Left renal cortex interstitium (tissue), 4 donors: Measurements from ENCODE around the gene EVI5L. TPM values are rescaled to one million over a fixed set of nuclear protein-coding genes. Genes with fewer than 3 reads are reported as not detected.

Source experiments
- DNase-seq, 4 donors: peaks; one replicate each; pipeline ENCODE4 v3.0.0-alpha.2; 2013; ENCODE audit warnings: low read depth in 4 of 4, low spot score in 2 of 4, missing footprints in 1 of 4
- polyA plus RNA-seq, 4 donors: library from polyadenylated mRNA; unstranded; fragments of 120-200 nt; gene quantifications; one replicate each; pipeline ENCODE4 v1.2.1, GENCODE V29; 2013; ENCODE audit not compliant: insufficient read length in 4 of 4

Gene EVI5L
- polyA plus RNA-seq, 4 donors: 15.1 to 19.9 (median 18.5) TPM

GRCh38 chr19:7908742-7909461, 78.9 kb downstream of the EVI5L start:
- DNase-seq: no peak

- no peak for DNase-seq
Measured at GRCh38 chr19:7909471-7910067, 79.6 kb downstream of the EVI5L start.

GRCh38 chr19:7910321-7911161, 80.5 kb downstream of the EVI5L start:
- DNase-seq: no peak

DNA sequence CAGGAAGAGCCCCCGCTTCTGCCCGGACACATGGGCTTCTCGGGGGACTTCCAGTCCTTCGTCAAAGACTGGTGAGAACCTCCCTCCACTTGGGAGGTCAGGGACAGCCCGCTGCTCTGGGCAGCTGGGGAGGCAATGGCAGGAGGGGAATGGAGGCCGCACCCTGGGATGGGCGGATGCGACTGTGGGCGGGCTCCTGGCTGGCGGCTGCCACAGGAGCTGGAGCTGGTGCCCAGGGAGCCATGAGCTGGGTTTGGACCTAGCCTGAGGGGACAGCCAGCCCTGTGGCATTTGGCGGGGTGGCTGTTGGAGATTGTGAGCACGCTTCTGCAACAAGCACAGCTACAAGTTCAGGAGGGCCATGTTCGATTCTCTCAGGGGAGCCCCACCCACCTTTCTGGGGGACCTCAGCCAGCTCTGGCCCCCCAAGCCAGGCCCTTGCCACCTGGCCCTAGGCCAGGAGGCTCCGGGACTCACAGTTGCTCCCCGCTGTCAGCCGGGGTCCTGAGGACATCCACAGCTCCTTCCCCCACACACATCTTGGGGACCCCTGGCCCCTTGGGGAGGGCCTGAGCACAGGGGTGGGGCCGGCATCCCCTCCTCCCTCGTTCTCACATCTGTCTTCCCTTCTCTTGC, 81.6 kb downstream of the EVI5L start:
- DNase-seq: no peak

GRCh38 chr19:7912144-7912696, 82.2 kb downstream of the EVI5L start:
- DNase-seq: no peak

DNA sequence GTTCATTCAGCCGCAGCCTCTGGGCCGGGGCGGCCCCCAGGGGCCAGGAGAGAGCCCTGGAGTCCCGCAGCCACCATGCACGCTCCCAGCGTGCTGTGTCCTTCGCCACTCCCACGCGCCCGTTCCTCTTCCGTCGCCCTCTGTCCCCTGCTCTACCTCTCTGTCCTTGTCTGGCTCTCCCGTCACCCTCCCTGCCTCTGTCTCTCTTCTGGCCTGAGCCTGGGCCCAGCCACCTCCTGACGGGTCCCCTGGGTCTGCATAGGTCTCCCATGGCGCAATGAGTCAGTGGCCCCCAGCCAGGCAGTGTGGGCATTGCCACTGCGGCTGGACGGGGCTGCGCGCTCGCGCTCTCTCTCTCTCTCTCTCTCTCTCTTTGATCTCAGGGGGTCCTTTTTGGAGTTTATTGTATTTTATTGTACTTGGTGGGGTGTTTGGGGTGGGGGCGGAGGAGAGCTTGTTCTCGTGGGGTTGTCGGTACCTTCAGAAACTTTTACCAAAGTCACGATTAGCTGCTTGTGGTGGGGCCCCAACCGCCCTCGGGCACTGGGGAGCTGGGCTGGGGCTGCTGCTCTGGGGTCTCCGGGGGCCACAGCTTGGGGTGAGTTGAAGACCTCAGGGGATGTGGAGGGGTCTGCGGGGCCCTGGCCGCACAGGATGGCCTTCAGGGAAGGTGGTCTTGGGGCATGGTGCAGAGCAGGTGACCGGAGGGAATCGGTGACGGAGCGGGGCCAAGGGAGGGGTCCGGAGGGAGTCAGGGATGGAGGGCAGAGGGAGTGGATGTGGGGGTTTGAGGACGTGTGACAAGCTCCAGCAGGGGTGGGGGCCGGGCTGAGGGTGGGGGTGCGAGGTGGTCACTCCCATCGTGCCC, 82.9 kb downstream of the EVI5L start:
- no peak for DNase-seq

DNA sequence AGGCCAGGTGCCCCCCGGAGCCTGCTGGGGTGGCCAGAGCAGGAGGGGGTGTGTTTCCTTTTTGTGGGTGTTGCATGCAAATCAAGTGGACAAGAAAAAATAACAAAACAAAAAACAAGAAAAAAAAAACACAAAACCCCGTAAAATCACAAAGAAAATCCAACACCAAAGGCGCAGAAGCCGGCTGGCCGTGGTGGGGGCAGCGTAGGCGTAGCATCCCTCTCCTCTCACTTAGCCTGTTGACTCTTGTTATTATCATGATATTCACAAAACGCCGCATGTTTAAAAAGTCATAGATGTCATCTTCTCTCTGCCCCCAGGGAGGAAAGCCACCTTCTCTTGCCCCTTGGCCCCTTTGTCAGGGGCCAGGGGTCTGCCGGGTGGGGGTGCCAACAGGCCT, 83.6 kb downstream of the EVI5L start:
- DNase-seq: no peak

GRCh38 chr19:7914099-7914498, 84.1 kb downstream of the EVI5L start:
- DNase-seq: no peak

Other genes with a start within 250 kb of the EVI5L start
- 10 to 100 TPM; 12.3 to 30.3 (median 22.0) TPM for gene CAMSAP3, start 234.4 kb upstream of the EVI5L start, polyA plus RNA-seq
- gene XAB2, start 200.7 kb upstream of the EVI5L start, polyA plus RNA-seq: 10 to 100 TPM; 31.4 to 47.9 (median 42.1) TPM
- 100 to 1,000 TPM in 3 of 4 donors, 10 to 100 TPM in 1; 99.2 to 131 (median 118) TPM for gene PET100, start 200.4 kb upstream of the EVI5L start, polyA plus RNA-seq
- gene PCP2, start 196.5 kb upstream of the EVI5L start, polyA plus RNA-seq: 1 to 10 TPM in 3 of 4 donors, under 1 TPM in 1; 0.54 to 2.8 (median 1.5) TPM
- gene STXBP2, start 193.1 kb upstream of the EVI5L start, polyA plus RNA-seq: 10 to 100 TPM; 58.7 to 87.6 (median 73.3) TPM
- gene RETN, start 161.2 kb upstream of the EVI5L start, polyA plus RNA-seq: 1 to 10 TPM in 2 of 4 donors, under 1 TPM in 2; 0.71 to 2.7 (median 1.7) TPM
- under 1 TPM in 2 of 4 donors, not detected in 2; 0.21 to 0.36 TPM for gene MCEMP1, start 153.1 kb upstream of the EVI5L start, polyA plus RNA-seq
- 10 to 100 TPM; 42.7 to 97.1 (median 59.0) TPM for gene TRAPPC5, start 149.4 kb upstream of the EVI5L start, polyA plus RNA-seq
- under 1 TPM; 0.27 to 0.45 (median 0.31) TPM for gene FCER2, start 128.1 kb upstream of the EVI5L start, polyA plus RNA-seq
- gene CLEC4G, start 98.1 kb upstream of the EVI5L start, polyA plus RNA-seq: under 1 TPM in 1 of 4 donors, not detected in 3; 0.21 TPM
- gene CD209, start 82.7 kb upstream of the EVI5L start, polyA plus RNA-seq: 1 to 10 TPM in 3 of 4 donors, under 1 TPM in 1; 0.52 to 1.5 (median 1.4) TPM
- gene CLEC4M, start 67.0 kb upstream of the EVI5L start, polyA plus RNA-seq: 1 to 10 TPM; 1.5 to 4.7 (median 3.3) TPM
- gene PRR36, start 44.2 kb downstream of the EVI5L start, polyA plus RNA-seq: 10 to 100 TPM in 1 of 4 donors, 1 to 10 TPM in 3; 3.7 to 12.5 (median 7.2) TPM
- gene LRRC8E, start 58.3 kb downstream of the EVI5L start, polyA plus RNA-seq: 1 to 10 TPM; 2.3 to 2.6 (median 2.5) TPM
- 10 to 100 TPM; 21.3 to 46.6 (median 36.5) TPM for gene MAP2K7, start 73.7 kb downstream of the EVI5L start, polyA plus RNA-seq
- gene TGFBR3L, start 84.6 kb downstream of the EVI5L start, polyA plus RNA-seq: 1 to 10 TPM in 2 of 4 donors, under 1 TPM in 2; 0.38 to 1.3 (median 1.0) TPM
- 10 to 100 TPM; 13.0 to 23.5 (median 18.2) TPM for gene SNAPC2, start 90.1 kb downstream of the EVI5L start, polyA plus RNA-seq
- 10 to 100 TPM; 11.8 to 41.7 (median 28.4) TPM for gene CTXN1, start 95.9 kb downstream of the EVI5L start, polyA plus RNA-seq
- 10 to 100 TPM; 39.2 to 62.5 (median 52.1) TPM for gene TIMM44, start 113.4 kb downstream of the EVI5L start, polyA plus RNA-seq
- gene ELAVL1, start 175.4 kb downstream of the EVI5L start, polyA plus RNA-seq: 10 to 100 TPM; 82.9 to 89.4 (median 85.6) TPM
- gene CCL25, start 222.5 kb downstream of the EVI5L start, polyA plus RNA-seq: under 1 TPM in 3 of 4 donors, not detected in 1; 0.22 to 0.30 (median 0.24) TPM